Right atrium auricular region (tissue), 2 donors: ENCODE results near the gene ENTREP1. TPM values are rescaled to one million over a fixed set of nuclear protein-coding genes. Genes with fewer than 3 reads are reported as not detected.

Source experiments
- DNase-seq: peaks from one replicate; pipeline ENCODE4 v3.0.0-alpha.2; 2019; ENCODE audit warnings: low spot score
- H3K27ac ChIP-seq, 2 donors: fragments of 200-600 bp; sonication (generic); 1 replicate in 1 of 2; 2 replicates in 1 of 2; pipeline ENCODE4 v1.5.1; 2016 to 2019
- H3K27me3 ChIP-seq, 2 donors: fragments of 200-600 bp; sonication (generic); one replicate each; pipeline versions ENCODE4 v1.5.1 to v1.6.0; 2017 to 2019
- H3K36me3 ChIP-seq: fragments of 200-600 bp; sonication (generic); one replicate; pipeline ENCODE4 v1.5.1; 2016
- H3K4me1 ChIP-seq, 2 donors: fragments of 200-600 bp; sonication (generic); one replicate each; pipeline versions ENCODE4 v1.5.1 to v1.6.0; 2017 to 2019
- H3K4me3 ChIP-seq, 2 donors: fragments of 200-600 bp; sonication (generic); 1 replicate in 1 of 2; 2 replicates in 1 of 2; pipeline ENCODE4 v1.5.1; 2017 to 2019; ENCODE audit warnings: mild to moderate bottlenecking in 1 of 2, moderate library complexity in 1 of 2
- H3K9me3 ChIP-seq, 2 donors: fragments of 200-600 bp; sonication (generic); one replicate each; pipeline ENCODE4 v1.5.1; 2019
- total RNA-seq, 2 donors: library from RNA; depleted of rRNA; stranded (reverse); fragments of >200 nt; gene quantifications; one replicate each; pipeline ENCODE4 v1.1.0, GENCODE V29; 2016
- TF ChIP-seq, protein P1 (sequence below), 2 donors: fragments of 200-600 bp; sonication (generic); IDR thresholded peaks; one replicate each; pipeline ENCODE4 v1.5.1; 2019; ENCODE audit warnings: antibody characterized with exemption in 2 of 2

Gene ENTREP1
- total RNA-seq, 2 donors from 2014 or later, result 12.1 to 16.2 TPM

- Histone ChIP-seq H3K36me3 (no peaks in the 10 kb centered on the region), H3K27ac (no peak overlapping the region), H3K27me3 (no peaks in the 10 kb centered on the region), H3K4me1 (peaks cover 0 to 10% of the 10 kb centered on the region in 2 donors), H3K4me3 (no peak overlapping the region), H3K9me3 (no peaks in the 10 kb centered on the region)
- TF ChIP-seq, protein P1, sequence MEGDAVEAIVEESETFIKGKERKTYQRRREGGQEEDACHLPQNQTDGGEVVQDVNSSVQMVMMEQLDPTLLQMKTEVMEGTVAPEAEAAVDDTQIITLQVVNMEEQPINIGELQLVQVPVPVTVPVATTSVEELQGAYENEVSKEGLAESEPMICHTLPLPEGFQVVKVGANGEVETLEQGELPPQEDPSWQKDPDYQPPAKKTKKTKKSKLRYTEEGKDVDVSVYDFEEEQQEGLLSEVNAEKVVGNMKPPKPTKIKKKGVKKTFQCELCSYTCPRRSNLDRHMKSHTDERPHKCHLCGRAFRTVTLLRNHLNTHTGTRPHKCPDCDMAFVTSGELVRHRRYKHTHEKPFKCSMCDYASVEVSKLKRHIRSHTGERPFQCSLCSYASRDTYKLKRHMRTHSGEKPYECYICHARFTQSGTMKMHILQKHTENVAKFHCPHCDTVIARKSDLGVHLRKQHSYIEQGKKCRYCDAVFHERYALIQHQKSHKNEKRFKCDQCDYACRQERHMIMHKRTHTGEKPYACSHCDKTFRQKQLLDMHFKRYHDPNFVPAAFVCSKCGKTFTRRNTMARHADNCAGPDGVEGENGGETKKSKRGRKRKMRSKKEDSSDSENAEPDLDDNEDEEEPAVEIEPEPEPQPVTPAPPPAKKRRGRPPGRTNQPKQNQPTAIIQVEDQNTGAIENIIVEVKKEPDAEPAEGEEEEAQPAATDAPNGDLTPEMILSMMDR (IDR thresholded peaks at IDR 0.05), result no peak
- DNase-seq, result no peak
Measured at GRCh38 chr9:69344459-69344858, 19.4 kb downstream of the ENTREP1 start.

GRCh38 chr9:69346596-69347390 lies 21.8 kb downstream of the ENTREP1 start:
- Histone ChIP-seq H3K27me3 (no peaks in the 10 kb centered on the region), H3K36me3 (no peaks in the 10 kb centered on the region), H3K4me3 (no peak overlapping the region), H3K9me3 (no peaks in the 10 kb centered on the region), H3K4me1 (peaks cover 0 to 4% of the 10 kb centered on the region in 2 donors), H3K27ac (no peak overlapping the region)
- DNase-seq, result no peak
- TF ChIP-seq, protein P1 (IDR thresholded peaks at IDR 0.05), result no peak

DNA sequence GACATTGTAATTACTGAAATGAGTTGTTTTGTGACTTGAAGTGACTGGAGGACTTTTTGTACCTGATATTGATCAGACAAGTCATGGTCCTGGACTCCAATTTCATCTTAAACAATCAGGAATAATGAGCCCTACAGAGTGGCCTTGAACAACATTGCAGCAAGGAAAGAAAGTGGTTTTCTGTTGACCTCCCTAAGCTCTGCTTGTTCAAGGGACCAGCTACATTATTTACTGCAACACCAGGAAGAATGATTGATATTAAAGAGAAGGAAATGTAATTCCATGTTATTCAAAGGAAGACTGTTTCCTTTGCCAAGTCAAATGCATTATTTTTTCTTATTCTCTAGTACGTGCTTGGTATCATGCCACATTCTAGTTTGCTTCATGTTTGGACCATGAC lies 22.6 kb downstream of the ENTREP1 start:
- no peak overlapping the region for H3K27ac ChIP-seq
- TF ChIP-seq, protein P1 (IDR thresholded peaks at IDR 0.05), result no peak
- no peaks in the 10 kb centered on the region for H3K36me3 ChIP-seq
- DNase-seq, result no peak
- no peak overlapping the region for H3K4me3 ChIP-seq
- no peaks in the 10 kb centered on the region for H3K27me3 ChIP-seq
- peaks cover 0 to 4% of the 10 kb centered on the region in 2 donors for H3K4me1 ChIP-seq
- no peaks in the 10 kb centered on the region for H3K9me3 ChIP-seq

- Histone ChIP-seq H3K36me3 (no peaks in the 10 kb centered on the region), H3K27ac (no peak overlapping the region), H3K27me3 (no peaks in the 10 kb centered on the region), H3K4me3 (no peak overlapping the region), H3K9me3 (no peaks in the 10 kb centered on the region), H3K4me1 (peaks cover 0 to 4% of the 10 kb centered on the region in 2 donors)
- DNase-seq, result no peak
- TF ChIP-seq, protein P1 (IDR thresholded peaks at IDR 0.05), result no peak
Measured at GRCh38 chr9:69351227-69351626, 26.2 kb downstream of the ENTREP1 start.

GRCh38 chr9:69355232-69355631 lies 30.2 kb downstream of the ENTREP1 start:
- Histone ChIP-seq H3K36me3 (no peaks in the 10 kb centered on the region), H3K9me3 (no peaks in the 10 kb centered on the region), H3K4me3 (no peak overlapping the region), H3K27me3 (no peaks in the 10 kb centered on the region), H3K27ac (no peak overlapping the region), H3K4me1 (peaks cover 0 to 12% of the 10 kb centered on the region in 2 donors)
- TF ChIP-seq, protein P1 (IDR thresholded peaks at IDR 0.05), result no peak
- no peak for DNase-seq
